Hematopoietic multipotent progenitor cell treated with erythropoietin and hydrocortisone succinate and interleukin-3 and kit ligand, for 4 days (in vitro differentiated cells): ENCODE data around the gene POLD4.
"Not testable (repeated sequence)": the region's sequence is repeated elsewhere in the genome, so short reads cannot be mapped to it uniquely, and the experiment has no call there.

Experiments
- DNase-seq: peaks from one replicate; pipeline ENCODE4 v3.0.0-alpha.2; 2015

The POLD4 gene

GRCh38 chr11:67351275-67352005 is 1.9 kb downstream of the POLD4 start:
- DNase-seq = peak; percentile 87

DNA sequence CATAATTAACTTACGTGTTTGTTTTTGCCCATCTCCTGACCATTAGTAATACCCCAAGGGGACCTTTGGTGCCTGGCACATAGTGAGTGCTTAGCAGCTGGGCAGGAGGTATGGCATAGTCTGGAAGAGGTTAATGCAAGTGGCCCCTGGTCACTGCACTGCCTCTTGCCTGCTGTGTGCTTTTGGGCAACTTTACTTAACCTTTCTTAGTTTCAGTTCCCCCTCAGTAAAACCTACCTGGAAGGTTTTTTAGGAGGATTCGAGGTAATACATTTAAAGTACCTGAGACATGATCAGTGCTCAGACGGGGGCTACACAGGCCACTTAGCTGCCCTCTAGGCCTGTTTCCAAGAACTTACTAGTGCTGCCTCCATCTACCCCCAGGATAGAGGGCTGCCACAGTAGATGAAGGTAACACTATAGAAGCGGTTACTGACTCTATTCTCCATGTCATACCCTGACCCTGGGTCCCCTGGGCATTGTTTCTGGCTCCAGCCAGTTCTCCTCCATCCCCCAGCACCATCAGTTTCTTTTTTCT is 3.3 kb downstream of the POLD4 start:
- no peak for DNase-seq

GRCh38 chr11:67349457-67349856 is 3.9 kb downstream of the POLD4 start:
- no peak for DNase-seq

DNA sequence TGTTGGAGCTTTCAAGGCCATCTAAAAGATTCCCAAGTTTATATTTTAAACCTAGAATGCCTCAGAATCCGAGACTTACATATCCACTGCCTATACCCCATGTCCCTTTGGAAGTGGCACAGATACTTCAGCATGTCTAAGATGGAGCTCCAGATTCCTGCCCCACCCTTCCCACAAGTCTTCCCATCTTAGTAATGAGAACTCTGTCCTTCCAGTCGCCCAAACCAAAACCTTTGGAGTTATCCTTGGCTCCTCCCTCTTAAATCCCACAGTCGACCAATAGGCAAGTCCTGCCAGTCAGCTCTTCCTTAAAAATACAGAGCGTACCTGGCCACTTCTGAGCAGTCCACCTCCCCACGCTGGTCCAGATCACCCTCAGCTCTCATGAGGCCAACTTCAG is 4.3 kb downstream of the POLD4 start:
- DNase-seq = no peak

DNA sequence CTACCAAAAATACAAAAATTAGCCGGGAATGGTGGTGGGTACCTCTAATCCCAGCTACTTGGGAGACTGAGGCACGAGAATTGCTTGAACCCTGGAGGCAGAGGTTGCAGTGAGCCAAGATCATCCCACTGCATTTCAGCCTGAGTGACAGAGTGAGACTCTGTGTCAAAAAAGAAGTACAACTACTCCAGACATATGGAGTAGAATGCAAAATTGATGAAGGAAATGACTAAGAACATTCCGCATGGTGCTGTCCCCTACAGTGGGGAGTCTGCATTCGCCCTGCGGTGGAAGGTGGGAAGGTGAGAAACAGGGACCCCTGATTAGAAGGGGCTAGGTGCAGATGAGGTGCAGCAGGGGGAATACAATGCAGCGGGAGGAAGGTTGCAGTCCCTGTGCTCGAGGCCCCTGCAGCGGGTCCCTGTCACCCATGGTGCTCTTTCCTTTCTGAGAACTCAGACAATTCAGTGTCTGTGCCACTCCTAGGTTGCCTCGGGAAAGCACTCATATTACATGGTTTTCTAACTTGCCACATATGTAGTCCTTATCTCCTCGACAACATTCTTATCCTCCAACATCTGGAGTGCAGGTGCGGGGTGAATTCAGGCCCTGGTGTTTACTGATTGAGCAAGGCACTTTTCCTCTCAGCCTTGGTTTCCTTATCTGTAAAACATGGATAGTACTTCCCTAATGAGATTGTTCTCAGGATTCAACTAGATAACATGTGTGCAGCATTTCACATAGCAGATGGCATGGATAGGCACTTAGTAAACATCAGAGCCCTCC is 5.2 kb downstream of the POLD4 start:
- DNase-seq = peak; percentile 70

GRCh38 chr11:67345920-67346819 is 7.2 kb downstream of the POLD4 start:
- DNase-seq = peak; percentile 64

DNA sequence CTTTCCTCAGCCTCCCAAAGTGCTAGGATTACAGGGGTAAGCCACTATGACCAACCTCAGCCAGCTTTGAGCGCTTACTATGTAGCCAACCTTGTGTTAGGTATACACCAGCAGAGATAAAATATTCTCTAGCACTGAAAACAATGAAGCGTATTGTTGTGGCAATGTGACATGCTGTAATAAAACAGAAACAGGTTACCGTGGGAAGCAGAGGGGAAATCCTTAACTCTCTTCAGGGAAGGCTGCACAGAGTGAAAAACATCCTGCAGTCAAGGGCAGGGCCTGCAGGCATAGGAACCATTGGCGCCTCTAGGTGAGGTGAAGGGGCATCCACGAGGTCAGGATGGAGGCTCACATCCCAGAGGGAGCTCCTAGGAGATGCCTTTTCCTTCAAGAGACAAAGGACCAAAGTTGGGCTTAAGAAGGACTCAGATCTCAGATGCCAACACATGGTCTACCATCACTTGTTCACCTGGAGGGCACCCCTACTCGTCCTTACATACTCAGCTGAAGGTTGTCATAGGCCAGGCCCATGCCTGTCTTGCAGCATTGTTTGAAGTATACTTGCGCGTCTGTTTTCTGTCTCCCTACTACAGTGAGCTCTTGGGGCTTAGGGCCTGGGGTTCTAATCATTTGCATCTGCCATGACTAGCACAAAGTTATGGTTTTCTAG is 8.0 kb downstream of the POLD4 start:
- no peak for DNase-seq

DNA sequence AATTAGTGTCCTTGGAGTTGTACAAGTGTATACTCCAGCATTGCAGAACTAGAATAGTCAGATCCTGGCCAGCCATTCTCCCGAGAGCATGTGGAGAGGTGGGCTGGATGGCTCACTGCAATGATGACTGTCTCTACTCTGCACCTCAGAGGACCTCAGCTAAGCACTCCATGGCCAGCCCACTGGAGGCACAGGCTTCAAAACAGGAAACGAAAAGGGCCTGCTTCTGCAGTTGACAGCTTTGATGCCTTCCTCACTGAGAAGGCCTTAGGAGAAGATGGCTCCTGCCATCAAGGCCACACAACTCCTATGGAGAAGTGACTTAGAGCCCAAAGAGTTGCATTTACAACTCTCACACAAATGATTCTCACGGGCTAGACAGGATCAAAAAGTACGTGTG is 9.1 kb downstream of the POLD4 start:
- DNase-seq = peak; percentile 22

DNA sequence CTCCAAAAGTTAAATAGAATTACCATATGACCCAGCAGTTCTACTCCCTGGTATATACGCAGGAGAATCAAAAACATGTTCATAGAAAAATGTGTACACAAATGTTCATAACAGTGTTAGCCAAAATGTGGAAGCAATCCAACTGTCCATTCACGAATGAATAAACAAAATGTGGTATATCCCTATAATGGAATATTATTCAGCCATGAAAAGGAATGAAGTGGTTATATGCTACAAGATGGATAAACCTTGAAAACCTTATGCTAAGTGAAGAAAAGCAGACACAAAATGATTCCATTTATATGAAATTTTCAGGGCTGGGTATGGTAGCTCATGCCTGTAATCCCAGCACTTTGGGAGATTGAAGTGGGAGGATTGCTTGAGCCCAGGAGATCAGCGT is 16.1 kb downstream of the POLD4 start:
- DNase-seq = no peak

- DNase-seq = no peak
These were observed 21.2 kb downstream of the POLD4 start for GRCh38 chr11:67332081-67332691.

DNA sequence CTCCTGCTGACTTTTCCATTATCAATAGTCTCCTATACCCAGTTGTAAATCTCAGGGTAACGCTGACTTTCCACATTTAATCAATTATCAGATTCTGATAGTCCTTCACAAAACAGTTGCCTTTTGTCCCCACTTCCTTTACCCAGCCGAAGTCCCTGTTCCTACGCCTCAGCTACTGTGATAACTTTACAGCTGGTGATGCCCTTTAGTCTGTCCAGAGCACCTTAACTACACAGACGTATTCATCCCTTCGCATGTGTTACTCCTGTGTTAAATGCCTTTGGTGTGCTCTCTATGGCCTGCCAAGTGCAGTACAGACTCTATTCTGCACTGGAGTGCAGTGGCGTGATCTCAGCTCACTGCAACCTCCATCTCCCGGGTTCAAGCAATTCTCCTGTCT is 29.8 kb downstream of the POLD4 start:
- no peak for DNase-seq

DNA sequence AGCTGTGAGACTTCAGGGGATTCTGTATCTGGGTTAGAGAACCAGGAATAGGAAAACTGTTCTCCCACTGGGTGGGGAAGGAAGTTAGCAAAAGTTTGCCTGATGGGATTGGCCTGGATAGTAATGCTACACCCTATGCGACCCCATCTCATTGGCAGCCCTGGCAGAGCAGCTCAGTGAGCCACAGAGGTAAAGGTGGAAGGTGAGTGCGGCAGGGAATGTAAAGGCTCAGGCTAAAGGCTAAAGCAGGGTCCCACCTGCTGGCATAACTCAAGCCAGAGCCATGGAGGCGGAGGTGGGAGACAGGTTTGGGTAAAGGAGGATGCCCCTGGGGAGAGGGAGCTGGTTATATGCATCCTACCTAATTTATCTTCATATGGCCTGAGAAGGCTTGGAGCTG is 31.3 kb downstream of the POLD4 start:
- no peak for DNase-seq

DNA sequence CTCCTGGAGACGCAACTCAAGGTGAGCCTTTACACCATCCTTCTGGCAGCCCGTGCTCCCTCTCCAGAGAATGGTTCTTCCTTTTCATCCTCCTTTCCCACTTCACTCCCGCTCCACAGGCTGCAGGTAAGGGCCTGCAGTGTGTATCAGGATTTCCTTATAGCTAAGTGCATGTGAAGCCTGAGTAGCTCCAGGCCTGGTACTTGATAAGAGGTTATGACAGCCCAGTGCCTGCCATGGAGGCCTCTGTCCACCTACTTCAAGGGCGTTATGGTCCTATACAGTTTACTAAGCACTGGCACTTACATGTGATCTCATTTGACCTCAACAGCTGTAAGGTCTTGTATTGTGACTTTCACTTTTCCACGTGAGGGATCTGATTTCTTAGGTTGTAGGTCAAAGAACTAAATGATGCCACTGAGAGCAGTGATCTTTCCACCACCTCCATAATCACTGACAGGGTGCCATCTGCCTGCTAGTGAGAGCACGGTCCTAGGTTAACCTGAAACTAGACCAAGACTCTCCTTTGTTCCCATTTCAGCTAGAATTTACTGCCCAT is 32.0 kb downstream of the POLD4 start:
- DNase-seq = no peak

DNA sequence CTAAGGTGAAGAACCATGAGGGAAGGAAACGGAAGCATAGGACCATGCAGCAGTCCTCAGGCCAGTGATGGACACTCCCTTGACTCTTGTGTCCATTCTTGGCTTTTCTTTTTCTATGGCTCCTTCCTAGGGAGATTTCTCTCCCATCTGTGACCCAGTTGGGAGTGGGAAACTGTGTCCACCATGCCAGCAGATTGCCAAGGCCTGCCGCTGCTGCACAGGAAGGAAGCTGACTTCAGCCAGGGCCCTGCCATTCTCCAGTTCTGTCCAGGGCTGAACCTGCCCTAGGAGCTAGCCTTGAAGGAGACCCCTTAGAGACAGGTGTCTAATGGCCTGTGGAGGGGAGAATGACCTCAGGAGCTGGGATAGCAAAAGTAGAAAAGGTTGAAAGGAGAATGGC is 32.7 kb downstream of the POLD4 start:
- DNase-seq = no peak

GRCh38 chr11:67320011-67320410 is 33.3 kb downstream of the POLD4 start:
- DNase-seq = no peak

DNA sequence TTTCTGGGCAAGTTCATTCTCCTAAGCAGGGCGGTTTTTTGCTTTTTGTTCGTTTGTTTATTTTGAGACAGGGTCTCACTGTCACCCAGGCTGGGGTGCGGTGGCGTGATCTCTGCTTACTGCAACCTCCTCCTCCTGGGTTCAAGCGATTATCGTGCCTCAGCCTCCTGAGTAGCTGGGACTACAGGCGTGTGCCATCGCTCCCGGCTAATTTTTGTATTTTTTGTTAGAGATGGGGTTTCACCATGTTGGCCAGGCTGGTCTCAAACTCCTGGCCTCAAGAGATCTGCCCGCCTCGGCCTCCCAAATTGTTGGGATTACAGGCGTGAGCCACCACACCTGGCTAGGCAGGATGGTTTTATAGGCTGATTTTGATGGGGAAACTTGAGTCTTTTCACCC is 34.5 kb downstream of the POLD4 start:
- not testable (repeated sequence) for DNase-seq

DNA sequence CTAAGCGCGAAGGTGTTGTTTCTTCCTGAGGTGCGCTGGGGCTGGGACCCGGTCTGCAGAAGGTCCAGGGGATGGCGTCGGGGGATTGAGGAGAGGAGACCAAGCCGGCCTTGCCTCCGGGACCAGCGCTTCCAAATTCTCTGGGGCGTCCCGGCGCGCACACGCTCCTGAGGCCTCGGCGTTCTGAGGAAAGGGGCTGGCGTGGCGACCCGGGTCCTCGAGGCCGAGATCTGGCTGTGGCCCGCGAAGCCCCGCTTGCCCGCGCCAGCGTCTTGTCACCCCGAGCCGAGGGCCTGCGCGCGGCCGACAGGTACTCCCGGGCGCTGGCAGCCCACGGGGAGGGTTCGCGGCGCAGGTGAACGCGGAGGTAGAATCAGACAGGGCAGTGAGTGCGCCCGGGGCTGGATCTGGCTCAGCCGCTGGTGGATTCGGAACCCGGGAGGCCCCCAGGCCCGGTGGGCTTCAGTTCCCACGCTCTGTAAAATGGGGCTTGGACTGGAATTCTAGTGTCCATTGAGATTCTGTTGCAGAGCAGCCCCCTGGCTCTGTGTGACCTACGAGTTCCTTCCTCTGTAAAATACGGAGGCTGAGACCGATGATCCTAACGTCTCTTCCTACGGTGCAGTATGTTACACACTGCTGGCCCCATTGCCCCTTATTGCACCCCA is 35.3 kb downstream of the POLD4 start:
- no peak for DNase-seq

DNA sequence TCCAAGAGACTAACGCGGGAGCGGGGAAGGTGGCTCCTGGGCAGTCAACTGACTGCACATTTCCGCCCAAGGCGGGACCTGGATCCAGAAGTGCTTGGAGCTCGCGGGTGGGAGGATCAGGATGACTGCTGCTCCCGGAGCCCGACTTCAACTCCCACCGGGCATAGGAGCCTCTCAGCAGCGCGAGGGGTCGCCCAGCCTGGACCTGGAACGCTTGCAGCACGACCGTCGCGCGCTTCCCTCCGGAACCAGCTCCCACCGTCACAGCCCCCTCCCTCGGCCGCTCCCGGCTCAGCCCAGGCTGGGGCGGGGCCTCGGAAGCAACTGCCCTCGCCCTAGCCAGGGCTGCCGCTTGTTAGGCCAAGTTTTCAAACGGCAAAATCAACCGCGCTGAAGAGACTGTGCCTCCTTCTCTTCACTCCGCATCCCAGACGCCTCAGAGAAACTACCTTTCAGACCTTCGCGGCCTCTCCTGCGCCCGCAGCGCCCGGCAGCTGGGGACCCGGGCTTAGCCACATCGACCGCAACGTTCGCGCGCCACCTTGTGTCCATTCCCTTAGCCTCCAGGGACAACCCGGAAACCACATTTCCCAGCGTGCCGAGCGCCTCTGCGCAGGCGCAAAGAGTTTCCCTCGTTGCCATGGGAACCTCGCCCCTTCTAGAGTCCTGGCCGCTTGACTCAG is 36.0 kb downstream of the POLD4 start:
- peak; percentile 99 for DNase-seq

DNA sequence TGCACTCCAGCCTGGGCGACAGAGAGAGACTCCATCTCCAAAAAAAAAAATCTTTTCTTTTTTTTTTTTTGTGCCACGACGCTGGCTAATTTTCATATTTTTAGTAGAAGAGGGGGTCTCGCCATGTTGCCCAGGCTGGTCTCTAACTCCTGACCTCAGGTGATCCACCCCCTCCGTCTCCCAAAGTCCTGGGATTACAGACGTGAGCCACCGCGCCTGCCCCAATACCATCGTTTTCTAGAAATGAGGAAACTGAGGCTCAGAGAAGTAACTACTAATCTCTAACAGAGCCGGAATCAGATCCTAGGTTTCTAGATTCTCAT is 36.5 kb downstream of the POLD4 start:
- no peak for DNase-seq

GRCh38 chr11:67315325-67315909 is 37.9 kb downstream of the POLD4 start:
- no peak for DNase-seq
